Muscle of leg (tissue), 11 donors: Measurements from ENCODE around the gene PARD3. TPM values are rescaled to one million over a fixed set of nuclear protein-coding genes. Genes with fewer than 3 reads are reported as not detected.
"Not testable (repeated sequence)": the region's sequence is repeated elsewhere in the genome, so short reads cannot be mapped to it uniquely, and the experiment has no call there.

Source experiments
- DNase-seq: peaks from one replicate; pipeline ENCODE4 v3.0.0; 2013
- H3K27ac ChIP-seq: one replicate; pipeline ENCODE4 v1.5.1; 2013; ENCODE audit warnings: mild to moderate bottlenecking, low read length, control low read depth
- H3K27me3 ChIP-seq: one replicate; pipeline ENCODE4 v1.6.1; 2013; ENCODE audit warnings: low read length; ENCODE audit not compliant: control insufficient read depth, insufficient read depth
- H3K36me3 ChIP-seq: one replicate; pipeline ENCODE4 v1.6.1; 2013; ENCODE audit warnings: low read length; ENCODE audit not compliant: control insufficient read depth, insufficient read depth
- H3K4me1 ChIP-seq: one replicate; pipeline ENCODE4 v1.6.1; 2013; ENCODE audit warnings: low read length; ENCODE audit not compliant: control insufficient read depth, insufficient read depth
- H3K4me3 ChIP-seq: one replicate; pipeline ENCODE4 v1.5.1; 2013; ENCODE audit warnings: low read length, control low read depth
- H3K9me3 ChIP-seq: replicated peaks from 2 replicates; pipeline ENCODE4 v1.6.1; 2013; ENCODE audit warnings: low read depth, low read length; ENCODE audit not compliant: control insufficient read depth
- WGBS: methylation state at CpG from one replicate; pipeline ENCODE4 v1.1.5; 2013; ENCODE audit warnings: missing lambda C conversion rate; ENCODE audit not compliant: insufficient coverage; 5-methylcytosine and 5-hydroxymethylcytosine counted together
- polyA plus RNA-seq, 8 donors: library from polyadenylated mRNA; unstranded; fragments of 120-200 nt; gene quantifications; one replicate each; pipeline versions ENCODE4 v1.2.1 to v1.2.3, GENCODE V29; 2013; ENCODE audit warnings: inconsistent platforms in 1 of 8, low replicate concordance in 1 of 8; ENCODE audit not compliant: insufficient read length in 8 of 8, insufficient read depth in 1 of 8
- total RNA-seq: library from RNA; stranded (reverse); fragments of 120-200 nt; gene quantifications from one replicate; pipeline ENCODE4 v1.2.4, GENCODE V29; 2013

The PARD3 gene
- total and polyA plus RNA-seq, 9 donors = 32.4 to 59.0 (median 41.9) TPM

GRCh38 chr10:34850036-34850435 lies 34.9 kb upstream of the PARD3 start:
- no peak overlapping the region for H3K4me3 ChIP-seq
- H3K27me3 ChIP-seq = no peaks in the 10 kb centered on the region
- no peaks in the 10 kb centered on the region for H3K9me3 ChIP-seq
- DNase-seq = no peak
- no peaks in the 10 kb centered on the region for H3K36me3 ChIP-seq
- H3K4me1 ChIP-seq = peaks cover 5% of the 10 kb centered on the region
- 100% methylated on average over 1 of the region's 1 CpG for WGBS
- H3K27ac ChIP-seq = no peak overlapping the region

- Histone ChIP-seq H3K4me1 (peaks cover 2% of the 10 kb centered on the region), H3K27me3 (no peaks in the 10 kb centered on the region), H3K9me3 (no peaks in the 10 kb centered on the region), H3K27ac (no peak overlapping the region), H3K4me3 (no peak overlapping the region), H3K36me3 (no peaks in the 10 kb centered on the region)
- WGBS = no CpG with 5 or more reads among the region's 2 CpGs
- peak; percentile 79 for DNase-seq
Observed at GRCh38 chr10:34845070-34845469, 30.0 kb upstream of the PARD3 start.

GRCh38 chr10:34844448-34844847 lies 29.4 kb upstream of the PARD3 start:
- Histone ChIP-seq H3K4me1 (peaks cover 2% of the 10 kb centered on the region), H3K36me3 (no peaks in the 10 kb centered on the region), H3K27me3 (no peaks in the 10 kb centered on the region), H3K9me3 (no peaks in the 10 kb centered on the region), H3K4me3 (no peak overlapping the region), H3K27ac (no peak overlapping the region)
- no peak for DNase-seq
- WGBS = 73% methylated on average over 4 of the region's 4 CpGs

GRCh38 chr10:34843470-34843869 lies 28.4 kb upstream of the PARD3 start:
- not testable (repeated sequence) for H3K36me3 ChIP-seq, DNase-seq, H3K4me3 ChIP-seq, H3K9me3 ChIP-seq, H3K27ac ChIP-seq, H3K27me3 ChIP-seq, H3K4me1 ChIP-seq
- 95% methylated on average over 3 of the region's 5 CpGs for WGBS

GRCh38 chr10:34838366-34838900 lies 23.3 kb upstream of the PARD3 start:
- Histone ChIP-seq H3K4me3 (no peak overlapping the region), H3K36me3 (no peaks in the 10 kb centered on the region), H3K4me1 (no peaks in the 10 kb centered on the region), H3K27me3 (no peaks in the 10 kb centered on the region), H3K9me3 (no peaks in the 10 kb centered on the region), H3K27ac (no peak overlapping the region)
- no peak for DNase-seq
- 92% methylated on average over 4 of the region's 5 CpGs for WGBS

GRCh38 chr10:34835908-34836508 lies 20.9 kb upstream of the PARD3 start:
- Histone ChIP-seq H3K9me3 (no peaks in the 10 kb centered on the region), H3K4me1 (no peaks in the 10 kb centered on the region), H3K4me3 (no peak overlapping the region), H3K27me3 (peaks cover 2% of the 10 kb centered on the region), H3K36me3 (no peaks in the 10 kb centered on the region), H3K27ac (no peak overlapping the region)
- no peak for DNase-seq
- 70% methylated on average over 7 of the region's 8 CpGs for WGBS

GRCh38 chr10:34834274-34834673 lies 19.2 kb upstream of the PARD3 start:
- no peak for DNase-seq

GRCh38 chr10:34830217-34830822 lies 15.2 kb upstream of the PARD3 start:
- Histone ChIP-seq H3K27me3 (peaks cover 2% of the 10 kb centered on the region), H3K4me3 (no peak overlapping the region), H3K27ac (no peak overlapping the region), H3K9me3 (no peaks in the 10 kb centered on the region), H3K36me3 (no peaks in the 10 kb centered on the region), H3K4me1 (no peaks in the 10 kb centered on the region)
- WGBS = 0% methylated on average over 4 of the region's 13 CpGs
- DNase-seq = no peak

More at GRCh38 chr10:34834274-34834673, 19.2 kb upstream of the PARD3 start:
- H3K4me1 ChIP-seq = no peaks in the 10 kb centered on the region
- no peak overlapping the region for H3K4me3 ChIP-seq
- no peaks in the 10 kb centered on the region for H3K36me3 ChIP-seq
- no peaks in the 10 kb centered on the region for H3K9me3 ChIP-seq
- WGBS = 100% methylated on average over 1 of the region's 5 CpGs
- H3K27me3 ChIP-seq = peaks cover 2% of the 10 kb centered on the region
- H3K27ac ChIP-seq = no peak overlapping the region

GRCh38 chr10:34826857-34827766 lies 12.0 kb upstream of the PARD3 start:
- H3K36me3 ChIP-seq = no peaks in the 10 kb centered on the region
- no peak overlapping the region for H3K4me3 ChIP-seq
- DNase-seq = peak; percentile 84
- H3K27ac ChIP-seq = no peak overlapping the region
- no peaks in the 10 kb centered on the region for H3K9me3 ChIP-seq
- no peaks in the 10 kb centered on the region for H3K4me1 ChIP-seq
- H3K27me3 ChIP-seq = peaks cover 2% of the 10 kb centered on the region
- WGBS = 57% methylated on average over 2 of the region's 11 CpGs

GRCh38 chr10:34826221-34826620 lies 11.1 kb upstream of the PARD3 start:
- Histone ChIP-seq H3K36me3 (no peaks in the 10 kb centered on the region), H3K4me3 (no peak overlapping the region), H3K27ac (no peak overlapping the region), H3K4me1 (no peaks in the 10 kb centered on the region), H3K27me3 (no peaks in the 10 kb centered on the region), H3K9me3 (no peaks in the 10 kb centered on the region)
- 83% methylated on average over 1 of the region's 6 CpGs for WGBS
- no peak for DNase-seq
